ENCODE results near the gene NEK10. TPM values are rescaled to one million over a fixed set of nuclear protein-coding genes. Genes with fewer than 3 reads are reported as not detected.

The NEK10 gene
- total RNA-seq, 1 experiment from 2014 or later = 0.34 TPM

DNA sequence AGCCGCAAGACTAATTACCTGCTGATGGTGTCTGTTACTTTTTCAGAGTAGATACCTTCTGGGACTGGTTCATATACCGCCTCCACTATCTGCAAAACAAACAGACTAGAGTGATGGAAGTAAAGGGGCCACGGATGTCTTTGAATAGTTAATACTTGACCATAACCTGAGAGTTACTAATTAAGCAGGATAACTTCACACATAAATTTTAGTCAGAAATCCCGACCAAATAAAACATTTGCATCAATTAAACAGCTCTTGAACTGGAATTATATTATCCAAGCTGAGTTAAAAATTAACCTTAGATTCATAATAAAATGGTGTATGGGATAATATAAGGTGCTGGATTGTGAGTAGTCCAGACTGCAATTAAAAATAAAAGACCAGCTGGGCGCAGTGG, 167.7 kb downstream of the NEK10 start:
- H3K4me1 ChIP-seq (ENCODE audit: insufficient read depth, low read length, poor library complexity, severe bottlenecking) = no peaks in the 10 kb centered on the region
- no peak for TF ChIP-seq CTCF (conservative IDR thresholded peaks at IDR 0.05; ENCODE audit: low read depth, low read length)
- no peak for TF ChIP-seq EZH2 (IDR thresholded peaks at IDR 0.05; ENCODE audit: borderline replicate concordance, low read depth, low read length, poor library complexity, severe bottlenecking)
- no TSS peak for BruUV-seq (replicated peaks)
- H3K4me3 ChIP-seq (ENCODE audit: low read depth, low read length, poor library complexity, severe bottlenecking) = no peak overlapping the region
- H3K9me3 ChIP-seq (ENCODE audit: low read depth, low read length, poor library complexity, severe bottlenecking) = peaks cover 4% of the 10 kb centered on the region
- no peak overlapping the region for H3K27ac ChIP-seq (ENCODE audit: low read depth, low read length, poor library complexity, severe bottlenecking)
- no peaks in the 10 kb centered on the region for H3K36me3 ChIP-seq (ENCODE audit: insufficient read depth, low read length, poor library complexity, severe bottlenecking)
- intact Hi-C loops (cut with micrococcal nuclease; ENCODE audit: unreplicated experiment) = no loop called here
- H3K27me3 ChIP-seq (replicated peaks; ENCODE audit: insufficient read depth, low read depth, low read length, poor library complexity) = no peaks in the 10 kb centered on the region
- DNase-seq (ENCODE audit: low spot score) = no peak
- ChIA-PET CTCF (no interaction called here), POLR2A (ENCODE audit: low non-redundant PET) (no interaction called here)

DNA sequence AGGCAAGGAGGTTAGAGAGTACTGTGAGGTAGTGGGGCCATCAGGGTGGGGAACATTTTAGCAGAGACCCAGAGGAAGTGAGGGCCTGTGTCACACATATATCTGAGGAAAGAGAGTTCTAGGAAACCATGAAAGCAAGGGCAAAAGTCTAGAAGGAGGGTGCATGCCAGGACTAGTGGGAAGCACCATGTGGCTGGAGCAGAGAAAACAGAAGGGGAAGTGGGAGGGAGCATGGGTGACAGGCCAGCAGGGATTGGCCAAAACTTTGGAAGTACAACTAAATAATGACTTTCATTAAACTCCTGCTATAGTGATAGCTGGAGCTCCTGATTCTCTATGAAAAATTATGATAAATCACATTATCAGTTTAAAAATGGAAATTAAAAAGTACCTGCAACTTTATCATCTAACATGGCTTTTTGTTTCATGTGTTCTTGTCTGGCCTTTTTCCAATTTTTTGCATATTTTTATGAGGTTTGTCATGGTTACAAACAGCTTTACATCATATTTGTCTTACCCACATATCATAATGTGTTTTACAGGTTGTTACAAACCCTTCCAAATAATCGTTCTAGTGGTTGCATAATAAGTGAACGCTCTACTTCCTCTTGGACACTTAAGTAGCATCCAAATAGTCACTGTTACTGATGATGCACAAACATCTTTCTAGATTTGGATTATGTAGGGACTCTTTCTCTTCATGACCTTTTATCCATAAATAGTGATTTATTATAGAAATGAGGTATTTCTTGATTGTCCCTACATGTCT, 168.3 kb downstream of the NEK10 start:
- no peak overlapping the region for H3K4me3 ChIP-seq (ENCODE audit: low read depth, low read length, poor library complexity, severe bottlenecking)
- H3K36me3 ChIP-seq (ENCODE audit: insufficient read depth, low read length, poor library complexity, severe bottlenecking) = no peaks in the 10 kb centered on the region
- ChIA-PET CTCF (no interaction called here), POLR2A (ENCODE audit: low non-redundant PET) (no interaction called here)
- H3K9me3 ChIP-seq (ENCODE audit: low read depth, low read length, poor library complexity, severe bottlenecking) = peaks cover 4% of the 10 kb centered on the region
- no peak overlapping the region for H3K27ac ChIP-seq (ENCODE audit: low read depth, low read length, poor library complexity, severe bottlenecking)
- DNase-seq (ENCODE audit: low spot score) = no peak
- no peak for TF ChIP-seq EZH2 (IDR thresholded peaks at IDR 0.05; ENCODE audit: borderline replicate concordance, low read depth, low read length, poor library complexity, severe bottlenecking)
- TF ChIP-seq CTCF (conservative IDR thresholded peaks at IDR 0.05; ENCODE audit: low read depth, low read length) = no peak
- intact Hi-C loops (cut with micrococcal nuclease; ENCODE audit: unreplicated experiment) = no loop called here
- no TSS peak for BruUV-seq (replicated peaks)
- no peaks in the 10 kb centered on the region for H3K27me3 ChIP-seq (replicated peaks; ENCODE audit: insufficient read depth, low read depth, low read length, poor library complexity)
- H3K4me1 ChIP-seq (ENCODE audit: insufficient read depth, low read length, poor library complexity, severe bottlenecking) = no peaks in the 10 kb centered on the region

DNA sequence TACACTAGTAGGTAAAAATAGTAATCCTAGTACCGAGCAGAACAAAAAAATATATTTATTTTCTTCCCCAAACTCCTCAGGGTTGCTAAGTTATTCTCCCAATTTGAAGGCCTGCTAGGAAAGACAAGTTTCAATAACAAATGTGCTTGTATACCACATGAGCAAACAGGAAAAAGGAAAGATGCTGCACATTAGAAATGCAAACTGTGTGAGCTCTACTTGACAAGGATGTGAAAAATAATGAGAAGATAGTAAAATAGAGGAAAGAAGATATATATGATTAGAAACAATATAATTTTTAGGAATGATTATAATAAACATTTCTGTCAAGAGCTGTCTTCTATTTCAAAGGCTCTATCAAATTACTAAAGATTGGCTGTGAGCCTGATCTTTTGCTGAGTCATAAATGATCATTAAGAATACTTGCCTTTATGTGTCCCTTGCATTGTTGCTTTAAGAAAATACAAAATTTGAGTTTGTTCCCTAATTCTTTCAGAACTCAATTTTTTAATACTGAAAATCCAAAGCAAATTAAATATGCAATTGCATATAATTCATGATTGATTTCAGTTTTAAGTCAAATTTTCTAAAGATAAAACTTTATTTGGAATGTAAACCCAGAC, 174.2 kb downstream of the NEK10 start:
- H3K27me3 ChIP-seq (replicated peaks; ENCODE audit: insufficient read depth, low read depth, low read length, poor library complexity) = no peaks in the 10 kb centered on the region
- no peak for DNase-seq (ENCODE audit: low spot score)
- H3K9me3 ChIP-seq (ENCODE audit: low read depth, low read length, poor library complexity, severe bottlenecking) = peaks cover 4% of the 10 kb centered on the region
- H3K4me3 ChIP-seq (ENCODE audit: low read depth, low read length, poor library complexity, severe bottlenecking) = no peak overlapping the region
- TF ChIP-seq EZH2 (IDR thresholded peaks at IDR 0.05; ENCODE audit: borderline replicate concordance, low read depth, low read length, poor library complexity, severe bottlenecking) (no peak), CTCF (conservative IDR thresholded peaks at IDR 0.05; ENCODE audit: low read depth, low read length) (no peak)
- ChIA-PET CTCF (no interaction called here), POLR2A (ENCODE audit: low non-redundant PET) (no interaction called here)
- no peak overlapping the region for H3K27ac ChIP-seq (ENCODE audit: low read depth, low read length, poor library complexity, severe bottlenecking)
- H3K4me1 ChIP-seq (ENCODE audit: insufficient read depth, low read length, poor library complexity, severe bottlenecking) = no peaks in the 10 kb centered on the region
- no TSS peak for BruUV-seq (replicated peaks)
- H3K36me3 ChIP-seq (ENCODE audit: insufficient read depth, low read length, poor library complexity, severe bottlenecking) = no peaks in the 10 kb centered on the region
- intact Hi-C loops (cut with micrococcal nuclease; ENCODE audit: unreplicated experiment) = no loop called here
